Renal pelvis (tissue), 4 donors: Measurements from ENCODE around the gene PGC. TPM values are rescaled to one million over a fixed set of nuclear protein-coding genes. Genes with fewer than 3 reads are reported as not detected.
A peak's percentile ranks its signal among the peaks of the same experiment; 100 is the strongest.
"Not testable (repeated sequence)": the region's sequence is repeated elsewhere in the genome, so short reads cannot be mapped to it uniquely, and the experiment has no call there.

ENCODE experiments used
- DNase-seq: peaks from one replicate; pipeline ENCODE4 v3.0.0-alpha.2; 2013
- polyA plus RNA-seq, 3 donors: library from polyadenylated mRNA; unstranded; fragments of 120-200 nt; gene quantifications; one replicate each; pipeline ENCODE4 v1.2.1, GENCODE V29; 2013; ENCODE audit not compliant: insufficient read length in 3 of 3

Gene PGC
- polyA plus RNA-seq, 3 donors = 0.16 TPM; not detected in 2

DNA sequence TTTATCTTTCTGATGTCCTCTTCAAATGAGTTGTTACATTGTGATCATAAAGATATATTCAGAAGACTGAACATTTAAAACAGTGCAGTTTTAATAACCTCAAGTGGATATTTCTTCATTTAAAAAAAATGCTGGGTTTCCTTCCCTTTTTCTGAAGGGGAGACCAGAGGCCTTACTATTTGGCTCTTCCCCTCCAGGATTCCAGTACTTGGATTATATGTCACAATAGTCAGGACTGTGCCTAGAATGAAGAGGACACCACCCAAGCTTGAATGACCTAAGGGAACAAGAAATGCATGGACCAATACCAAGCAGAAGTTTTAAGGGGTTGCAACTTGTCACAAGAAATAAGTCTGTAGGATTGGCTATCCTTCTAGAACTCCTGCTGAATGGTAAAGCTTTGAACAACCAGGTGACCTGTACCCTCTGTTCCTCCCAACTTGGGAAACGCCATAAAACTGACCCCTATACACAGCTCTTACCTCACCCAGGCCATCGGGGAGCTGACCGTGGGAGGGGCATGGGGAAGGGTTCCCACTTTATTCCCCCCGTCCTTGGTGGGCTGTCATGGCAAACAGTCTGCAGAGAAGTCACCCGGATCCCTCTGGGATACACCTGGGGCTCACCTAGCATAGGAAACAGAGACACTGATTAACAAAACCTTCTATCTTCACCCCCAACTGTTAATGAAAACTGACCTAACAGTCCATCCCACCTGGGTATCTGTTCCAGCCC lies 30.5 kb upstream of the PGC start:
- no peak for DNase-seq

DNA sequence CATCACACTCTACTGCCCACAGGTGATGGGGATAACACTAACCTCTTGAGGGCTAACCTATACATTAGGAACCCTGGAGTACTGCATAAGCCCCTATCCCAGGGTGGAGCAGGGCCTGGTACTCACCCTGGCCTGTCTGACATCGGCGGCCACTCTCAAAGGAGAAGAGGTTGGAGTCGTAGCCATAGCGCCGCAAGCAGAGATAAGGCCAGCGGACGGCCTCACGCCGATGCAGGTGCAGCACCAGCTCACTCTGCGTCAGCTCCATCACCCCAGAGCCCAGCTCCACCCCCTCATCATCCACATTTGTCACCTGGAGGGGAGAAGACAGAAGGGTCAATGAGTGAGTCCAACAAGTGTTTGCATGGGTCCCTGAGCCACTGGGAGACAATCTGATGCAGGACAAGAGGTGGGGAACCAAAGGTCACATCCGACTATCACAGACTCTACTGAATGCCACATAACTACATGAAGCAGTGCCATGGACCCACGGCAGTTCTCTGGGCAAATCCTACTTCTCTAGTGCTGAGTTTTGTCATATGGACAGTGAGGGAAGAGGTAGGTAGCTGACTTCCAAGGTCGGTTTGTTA lies 28.2 kb upstream of the PGC start:
- DNase-seq = no peak

DNA sequence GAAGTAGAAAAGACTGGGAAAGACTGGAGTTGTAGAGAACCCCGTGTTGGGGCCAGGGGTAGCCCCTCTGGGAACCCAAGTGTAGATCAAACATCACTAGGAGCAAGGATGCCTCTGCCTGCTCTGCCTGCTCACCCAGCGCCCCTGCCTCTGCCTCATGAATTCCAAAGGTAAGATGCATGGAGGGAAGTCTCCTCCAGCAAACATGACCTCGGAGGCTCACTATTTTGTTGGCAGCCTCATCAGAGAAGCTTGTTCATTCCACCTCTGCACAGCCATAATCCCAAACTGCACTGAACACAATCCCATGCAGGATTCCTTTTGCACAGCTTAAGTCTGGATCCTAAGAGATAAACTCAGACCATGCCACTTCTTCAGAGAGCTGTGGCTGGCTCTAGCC lies 27.6 kb upstream of the PGC start:
- no peak for DNase-seq

DNA sequence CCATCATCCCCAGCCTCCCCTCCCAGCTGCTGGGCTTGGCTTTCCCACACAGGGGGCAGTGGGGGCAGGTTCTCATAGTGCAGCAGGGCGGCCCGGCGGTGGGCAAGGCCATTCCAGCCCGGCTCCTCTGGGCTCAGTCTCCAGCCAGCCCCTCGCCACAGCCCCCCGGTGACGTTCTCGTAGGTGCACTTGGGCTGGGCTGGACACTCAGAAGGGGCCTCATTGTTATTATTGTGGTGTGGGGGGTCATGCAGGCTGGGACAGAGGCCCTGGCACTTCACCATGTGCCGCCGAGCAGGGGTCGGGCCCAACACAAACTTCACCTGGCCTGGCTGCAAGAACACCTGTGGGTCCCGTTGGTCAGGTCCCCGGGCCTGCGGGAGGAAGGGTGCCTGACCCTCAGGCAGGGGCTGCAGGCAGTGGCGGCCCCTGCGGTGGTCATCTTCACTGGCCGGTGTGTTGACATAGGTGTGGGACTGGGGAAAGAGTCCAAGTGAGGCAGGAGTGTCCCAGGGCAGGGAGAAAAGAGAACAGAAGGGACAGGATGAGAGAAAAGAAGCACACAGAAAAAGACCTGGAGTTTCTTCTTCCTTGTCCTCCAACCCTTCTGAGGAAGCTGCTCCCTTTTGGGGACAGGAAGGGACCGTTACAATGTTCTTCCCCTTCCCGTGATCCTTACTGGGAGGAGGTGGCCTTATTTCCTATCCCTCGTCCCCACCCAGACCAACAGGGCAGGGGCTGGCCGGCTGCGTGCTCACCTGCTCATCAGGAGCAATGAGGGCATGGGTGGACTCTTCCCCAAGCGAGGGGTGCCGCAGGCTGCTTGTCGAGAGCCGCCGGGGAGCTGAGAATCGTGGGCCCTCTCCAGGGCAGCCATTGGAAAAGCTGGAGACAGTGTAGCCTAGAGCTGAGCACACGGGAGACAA lies 24.1 kb upstream of the PGC start:
- no peak for DNase-seq

DNA sequence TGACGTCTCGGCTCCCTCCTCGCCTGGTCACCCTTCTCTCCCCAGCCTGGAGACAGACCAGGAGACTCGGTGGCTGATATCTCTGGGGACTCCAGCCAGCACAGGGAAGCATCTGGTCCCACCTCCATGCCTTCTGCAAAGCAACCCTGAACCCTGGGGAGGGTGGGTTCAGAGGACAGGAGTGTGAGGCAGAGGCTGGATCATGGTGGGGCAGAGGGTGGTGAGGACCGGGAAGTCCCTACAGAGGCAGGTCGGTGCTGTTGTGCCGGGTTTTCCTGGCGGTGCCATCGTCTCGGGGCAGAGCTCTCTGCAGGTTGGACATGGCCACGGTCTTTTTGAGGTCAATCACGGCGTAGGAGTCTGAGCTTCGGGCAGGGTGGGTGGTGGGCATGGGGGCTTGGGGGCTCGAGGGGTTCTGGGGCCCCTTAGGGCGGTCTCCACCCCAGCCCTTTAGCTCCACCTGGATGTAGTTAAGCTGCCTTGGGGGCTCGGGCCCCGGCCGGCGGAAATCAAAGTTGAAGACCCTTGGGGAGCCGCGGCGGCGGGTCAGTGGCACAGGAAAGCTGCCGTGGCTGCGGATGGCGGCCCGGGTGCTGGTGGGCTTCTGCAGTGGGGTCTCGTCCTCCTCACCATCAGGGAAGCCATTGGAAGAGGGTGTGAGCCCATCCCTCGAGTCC lies 23.3 kb upstream of the PGC start:
- no peak for DNase-seq

DNA sequence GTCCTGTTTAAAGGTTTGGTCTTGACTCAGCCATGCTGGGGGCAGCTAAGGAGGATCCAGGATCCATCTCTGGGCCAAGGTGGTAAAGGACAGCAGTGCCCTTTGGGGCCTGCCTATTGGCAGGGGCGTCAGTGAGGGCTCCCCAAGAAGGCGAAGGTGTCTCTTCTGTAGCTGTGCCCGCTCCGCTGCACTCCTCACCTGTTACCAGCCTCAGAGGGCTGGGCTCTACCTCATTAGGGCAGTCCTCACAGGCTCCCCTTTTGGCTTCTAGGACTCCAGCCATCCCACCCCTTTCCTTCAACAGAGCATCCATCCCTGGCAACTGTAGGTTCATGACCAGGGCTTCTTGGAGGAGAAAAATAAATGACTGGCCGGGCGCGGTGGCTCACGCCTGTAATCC lies 22.2 kb upstream of the PGC start:
- DNase-seq = no peak

DNA sequence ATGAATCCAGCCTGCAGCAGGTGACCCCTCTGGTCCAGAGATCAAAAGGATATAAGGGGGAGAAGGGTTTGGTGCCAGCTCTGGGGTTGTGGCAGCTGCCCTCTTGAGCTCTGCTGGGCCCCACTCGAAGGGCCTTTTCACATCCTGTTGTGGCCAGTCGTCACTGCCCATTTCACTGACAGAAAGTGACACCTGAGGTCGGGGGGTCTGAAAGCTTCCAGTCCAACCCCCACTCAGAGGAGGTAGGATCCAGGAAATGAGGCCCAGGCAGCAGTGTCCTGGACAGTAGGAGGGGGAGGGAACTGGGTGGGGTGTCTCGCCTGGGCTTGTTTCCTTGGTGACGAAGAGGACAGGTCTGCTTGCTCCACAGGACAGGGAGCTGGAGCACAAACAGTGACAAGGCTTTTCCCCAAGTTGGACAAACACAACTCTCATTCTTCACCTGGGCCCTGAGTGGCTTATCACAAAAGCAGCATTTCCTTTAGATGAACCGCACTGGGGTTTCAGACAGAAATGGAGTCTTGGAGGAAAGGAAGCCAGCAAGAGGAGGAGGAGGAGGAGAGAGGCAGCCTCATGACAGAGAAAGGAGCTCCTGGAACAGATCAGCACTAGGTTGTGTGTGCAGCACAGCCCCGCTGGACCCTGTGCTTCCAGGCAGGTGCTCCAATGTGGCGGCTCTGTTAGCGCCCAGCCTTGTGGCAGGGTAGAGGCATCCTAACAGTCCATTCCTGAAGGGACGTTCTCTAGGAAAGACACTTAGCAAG lies 21.5 kb upstream of the PGC start:
- peak; percentile 20 for DNase-seq

DNA sequence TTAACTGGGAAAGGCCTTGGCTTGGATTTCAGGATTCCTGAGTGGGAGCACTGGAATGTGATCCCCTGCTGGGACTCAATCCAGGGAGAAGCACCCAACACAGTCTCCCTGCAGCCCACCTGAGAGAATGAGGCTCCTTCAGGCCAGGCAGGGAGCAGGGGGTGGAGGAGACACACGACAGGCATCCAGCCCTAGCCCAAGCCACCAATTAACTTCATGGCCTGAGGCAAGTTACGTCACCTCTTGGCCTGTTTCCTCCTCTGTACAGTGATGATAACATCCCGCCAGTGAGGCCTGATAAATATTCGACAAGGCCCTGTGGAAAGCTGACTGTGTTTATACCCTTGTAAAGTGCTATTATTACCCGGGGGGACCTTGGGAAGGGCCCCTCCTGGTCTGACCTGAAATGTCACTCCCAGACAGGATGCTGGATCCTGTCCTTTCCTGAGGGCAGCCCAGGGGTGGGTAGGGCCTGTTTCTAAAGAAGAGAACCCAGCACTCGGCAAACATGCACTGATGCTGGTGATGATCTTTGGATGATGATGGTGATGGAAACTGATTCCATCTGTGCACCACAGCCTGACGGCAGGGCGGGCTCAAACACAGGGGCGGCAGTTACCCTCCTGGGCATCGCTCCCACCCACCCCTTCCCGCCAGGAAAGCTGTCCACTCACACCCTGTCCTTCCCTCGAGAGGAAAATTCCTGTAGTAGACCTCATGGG lies 20.1 kb upstream of the PGC start:
- DNase-seq = peak; percentile 39

DNA sequence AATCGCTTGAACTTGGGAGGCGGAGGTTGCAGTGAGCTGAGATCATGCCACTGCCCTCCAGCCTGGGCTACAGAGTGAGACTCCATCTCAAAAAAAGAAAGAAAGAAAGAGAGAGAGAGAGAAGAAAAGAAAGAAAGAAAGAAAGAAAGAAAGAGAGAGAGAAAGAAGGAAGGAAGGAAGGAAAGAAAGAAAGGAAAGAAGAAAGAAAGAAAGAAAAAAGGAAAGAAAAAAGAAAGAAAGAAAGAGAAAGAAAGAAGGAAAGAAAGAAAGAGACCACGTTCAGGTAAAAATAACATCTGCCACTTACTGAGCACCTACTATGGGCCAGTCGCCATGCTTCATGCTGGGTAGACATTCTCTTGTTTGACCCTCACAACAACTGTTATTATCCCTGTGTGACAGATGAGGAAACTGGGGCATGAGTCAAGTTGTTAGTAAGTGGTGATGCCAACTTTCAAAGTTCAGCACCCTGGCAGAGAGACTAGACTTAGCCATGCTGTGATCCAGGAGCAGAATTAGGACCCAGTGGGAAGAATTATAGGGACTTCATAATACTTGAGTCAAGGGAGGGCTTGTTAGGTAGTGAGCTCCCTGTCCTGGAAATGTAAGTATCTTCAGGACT lies 19.0 kb upstream of the PGC start:
- DNase-seq = not testable (repeated sequence)

DNA sequence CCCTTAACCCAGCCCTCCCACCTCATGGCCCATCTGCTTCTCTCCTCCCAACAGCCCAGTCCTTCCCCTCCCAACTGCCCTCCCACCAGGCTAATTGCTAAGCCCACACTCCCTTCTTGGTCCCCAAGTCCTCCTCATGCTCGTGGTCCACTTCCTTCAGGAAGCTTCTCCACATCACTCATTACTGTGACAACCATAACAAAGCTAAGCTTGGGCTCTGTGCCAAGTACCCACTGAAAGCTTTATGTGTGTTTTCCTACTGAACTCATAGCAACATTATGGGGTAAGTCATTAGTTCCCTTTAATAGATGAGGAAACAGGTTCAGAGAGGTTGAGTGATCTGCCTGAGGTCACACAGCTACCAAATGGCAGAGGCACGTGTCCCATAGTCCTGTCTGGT lies 16.3 kb upstream of the PGC start:
- no peak for DNase-seq

DNA sequence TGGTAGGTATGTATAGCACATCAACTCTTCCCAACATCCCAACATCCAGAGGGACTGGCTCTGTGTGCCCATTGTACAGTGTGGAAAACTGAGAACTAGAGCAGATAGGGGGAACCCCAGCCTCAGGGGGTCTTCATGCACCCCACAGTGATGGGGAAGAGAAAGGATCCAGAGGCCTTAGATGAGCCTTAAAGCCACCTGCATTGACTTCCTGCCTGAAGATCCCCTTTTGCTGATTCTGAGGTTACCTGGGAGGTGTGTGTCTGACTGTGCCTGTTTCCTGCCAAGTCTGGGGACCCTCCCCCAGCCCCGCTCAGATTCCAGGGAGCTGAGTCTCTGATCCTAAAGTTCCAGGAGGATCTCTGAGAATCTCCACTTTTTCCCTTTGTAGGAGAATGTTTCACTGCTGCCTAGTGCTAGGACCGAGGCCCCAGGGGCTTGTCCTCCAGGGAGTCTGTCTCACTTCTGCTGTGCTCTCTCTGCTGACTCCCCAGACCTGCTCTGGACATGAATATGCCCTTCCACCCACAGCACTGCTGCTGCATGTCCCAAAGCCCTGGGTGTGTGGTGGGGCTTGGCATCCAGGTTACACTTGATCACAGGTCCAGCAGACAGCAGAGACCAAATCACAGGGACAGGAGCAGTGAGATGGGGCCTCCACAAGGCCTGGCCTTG lies 12.8 kb upstream of the PGC start:
- DNase-seq = no peak

DNA sequence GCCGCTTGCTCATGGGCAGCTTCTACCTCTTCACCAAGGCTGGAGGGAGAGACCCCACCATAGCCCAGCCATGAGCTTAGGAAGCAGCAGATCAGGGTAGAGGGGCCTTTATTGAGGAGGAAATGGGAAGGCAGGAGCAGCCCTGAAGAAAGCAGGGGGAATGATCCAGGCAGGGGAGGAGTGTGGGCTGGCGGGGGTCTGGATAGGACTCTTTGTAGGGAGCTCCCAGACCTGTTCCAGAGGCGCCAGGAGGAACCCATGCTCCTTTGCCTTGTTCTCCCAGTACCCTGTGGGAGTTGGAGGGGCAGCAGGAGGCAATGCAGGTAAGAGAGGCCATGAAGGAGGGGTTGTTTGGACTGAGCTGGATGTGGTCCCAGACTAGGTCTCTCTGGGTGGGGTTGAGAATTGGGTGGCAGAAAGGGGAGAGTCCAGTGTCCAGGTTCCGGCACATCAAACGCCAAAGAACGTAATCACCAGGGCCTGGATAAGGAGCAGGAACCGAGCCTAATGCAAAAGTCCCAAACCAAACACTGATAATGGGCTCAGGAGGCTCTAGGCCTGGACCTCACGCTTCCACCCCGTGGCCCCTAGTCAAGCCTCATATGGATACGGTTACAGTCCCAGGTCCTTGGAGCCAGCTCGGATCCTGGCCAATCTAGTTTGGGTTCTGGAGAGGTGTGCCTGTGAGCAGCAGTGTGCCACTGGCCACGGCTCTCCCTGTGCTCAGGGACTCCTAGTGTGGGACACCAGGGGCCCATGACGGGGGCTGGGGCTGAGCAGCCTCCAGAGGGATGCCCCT lies 12.1 kb upstream of the PGC start:
- DNase-seq = no peak

DNA sequence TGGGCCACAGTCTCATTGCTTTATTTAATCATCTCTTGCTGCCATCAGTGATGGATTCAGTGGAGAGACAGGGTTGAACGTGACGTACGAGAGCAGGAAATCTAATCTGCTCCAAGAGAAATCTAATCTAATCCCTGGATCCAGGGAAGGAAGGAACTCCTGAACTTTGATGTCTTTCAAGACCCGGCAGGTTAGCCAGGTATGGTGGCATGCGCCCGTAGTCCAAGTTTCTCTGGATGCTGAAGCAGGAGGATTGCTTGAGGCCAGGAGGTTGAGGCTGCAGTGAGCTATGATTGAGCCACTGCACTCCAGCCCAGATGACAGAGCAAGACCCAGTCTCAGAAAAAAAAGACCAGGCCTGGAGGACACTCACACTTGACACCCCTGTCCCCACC lies 11.4 kb upstream of the PGC start:
- no peak for DNase-seq

DNA sequence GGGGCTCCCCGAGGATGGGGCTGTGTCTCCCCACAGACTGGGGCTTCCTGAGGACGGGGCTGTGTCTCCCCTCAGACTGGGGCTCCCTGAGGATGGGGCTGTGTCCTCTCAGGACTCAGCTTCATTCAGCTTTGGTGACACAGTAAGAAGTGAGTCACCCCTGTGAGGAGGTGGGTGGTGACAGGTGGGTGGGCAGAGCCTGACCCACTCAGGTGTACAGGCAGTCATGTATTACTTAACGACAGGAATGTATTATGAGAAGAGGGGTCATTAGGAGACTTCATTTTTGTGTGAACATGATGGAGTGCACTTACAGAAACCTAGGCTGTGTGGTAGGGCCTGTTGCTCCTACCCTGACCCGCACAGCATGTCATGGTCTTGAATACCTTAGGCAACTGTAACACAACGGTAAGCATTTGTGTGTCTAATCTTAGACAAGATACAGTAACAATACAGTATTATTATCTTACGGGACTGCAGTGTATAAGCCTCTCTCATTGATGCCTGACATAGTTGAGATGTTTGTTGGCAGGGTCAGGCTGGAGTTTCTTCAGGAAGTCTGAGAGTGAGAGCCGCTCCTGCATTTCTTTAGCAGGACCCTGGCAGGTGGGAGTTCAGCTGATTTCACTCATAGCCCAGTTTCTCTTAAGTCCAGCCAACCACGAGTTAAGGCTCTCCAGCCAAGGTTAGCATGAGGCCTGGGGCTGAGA lies 10.9 kb upstream of the PGC start:
- DNase-seq = no peak

DNA sequence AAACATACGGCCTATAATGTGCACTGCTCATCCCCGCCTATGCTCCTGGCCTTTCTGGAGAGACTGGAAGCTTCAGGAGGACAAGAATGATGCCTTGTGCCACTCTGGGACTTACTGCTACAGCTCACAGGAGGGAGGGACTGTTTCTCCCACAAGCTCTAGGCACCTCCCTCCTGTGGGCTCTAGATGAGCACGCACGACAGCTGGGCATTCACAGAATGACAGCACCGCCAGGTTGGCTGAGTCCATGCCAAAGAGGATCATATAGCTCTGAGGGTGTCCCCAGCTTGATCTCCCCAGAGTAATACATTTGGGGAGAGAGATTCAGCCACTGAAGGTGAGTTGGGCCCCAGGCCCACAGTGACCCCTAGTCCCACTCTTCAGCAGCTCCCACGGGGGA lies 10.1 kb upstream of the PGC start:
- DNase-seq = no peak

DNA sequence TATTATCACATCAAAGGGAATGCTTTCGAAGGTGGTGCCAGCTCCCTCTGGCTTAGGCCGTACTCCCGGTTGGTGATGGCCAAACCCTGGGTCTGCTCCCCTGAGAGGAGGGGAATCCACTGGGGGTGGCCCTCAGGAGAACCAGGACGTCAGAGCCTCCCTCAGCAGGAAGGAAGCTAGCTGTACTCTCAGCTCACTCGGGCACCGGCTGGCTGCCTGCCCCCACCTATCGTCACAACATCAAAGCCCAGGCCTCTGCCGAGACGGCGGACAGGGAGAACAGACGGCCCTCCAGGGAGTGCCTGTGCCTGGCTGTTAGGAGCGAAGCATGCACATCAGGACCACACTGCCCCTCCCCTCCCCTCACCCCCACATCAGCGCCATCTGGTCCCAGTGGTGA lies 9.2 kb upstream of the PGC start:
- no peak for DNase-seq

DNA sequence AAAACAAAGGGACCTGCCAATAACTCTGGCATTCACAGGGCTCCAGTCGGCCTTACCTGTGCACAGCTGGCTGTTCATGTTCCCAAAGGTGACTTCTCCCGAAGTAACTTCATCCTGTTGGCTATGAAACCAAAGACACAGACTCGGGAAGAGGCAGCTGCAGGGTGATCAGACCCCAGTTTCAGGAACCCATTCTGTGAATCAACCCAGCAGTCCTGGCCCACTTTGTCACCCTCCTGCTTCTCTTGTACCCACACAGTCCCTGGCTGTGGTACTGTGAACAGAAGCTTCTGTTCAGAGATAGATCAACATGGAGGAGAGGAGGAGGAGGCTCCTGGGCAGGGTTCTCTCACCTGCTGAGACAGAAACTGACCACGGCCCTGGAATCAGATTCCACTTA lies 8.7 kb upstream of the PGC start:
- DNase-seq = no peak

DNA sequence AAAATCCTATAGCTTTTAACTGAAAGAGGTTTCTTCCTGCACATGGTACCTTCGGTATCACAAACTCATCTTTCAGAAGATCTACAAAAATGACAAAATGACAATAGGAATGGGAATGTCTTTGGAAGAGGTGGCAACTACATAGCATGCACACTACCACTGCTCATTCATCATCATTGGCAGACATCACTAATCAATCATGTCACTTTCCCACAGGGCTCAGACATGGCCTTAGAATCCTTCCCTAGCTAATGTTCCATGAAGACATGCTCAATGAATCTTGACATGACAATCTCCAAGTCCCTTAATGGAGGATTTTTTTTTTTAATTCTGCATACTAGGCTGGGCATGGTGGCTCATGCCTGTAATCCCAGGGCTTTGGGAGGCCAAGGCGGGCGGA lies 3.2 kb upstream of the PGC start:
- no peak for DNase-seq
